ENCODE measurements around the gene RPLP2. TPM values are rescaled to one million over a fixed set of nuclear protein-coding genes. Genes with fewer than 3 reads are reported as not detected.

Gene RPLP2
- total and polyA plus RNA-seq, 2 of the 4 experiments (the other 2 are of a cell fraction) = 59.9 to 1,897 TPM

GRCh38 chr11:803467-803742 lies 6.4 kb upstream of the RPLP2 start:
- Histone ChIP-seq H4K20me1 (ENCODE audit: insufficient read depth, low read length) (no peaks in the 10 kb centered on the region), H4K5ac (ENCODE audit: low read depth, low read length) (no peak overlapping the region), H3K9ac (ENCODE audit: low read depth, low read length) (peak overlapping the region; percentile 23; the same call in 1 of the 2 replicates), H2AK9ac (replicated peaks; ENCODE audit: low read depth, low read length, poor library complexity) (peak overlapping the region; percentile 90), H2AK5ac (ENCODE audit: low read depth, low read length) (peak overlapping the region; percentile 35; the same call in 1 of the 2 replicates), H4K91ac (ENCODE audit: insufficient read depth, low read depth, low read length) (peak overlapping the region; percentile 15; the same call in 1 of the 2 replicates), H2BK120ac (ENCODE audit: low read depth, low read length) (no peak overlapping the region), H3K27ac (ENCODE audit: insufficient read depth, low read length) (no peak overlapping the region), H3K79me1 (ENCODE audit: low read depth in 1 of 2, low read length in 2 of 2) (peaks cover 3 to 36% of the 10 kb centered on the region in 2 experiments; a peak in 3 of 4 replicates), H3K9me1 (ENCODE audit: insufficient read depth, low read length) (no peaks in the 10 kb centered on the region), H3K9me3 (ENCODE audit: control insufficient read depth, insufficient read depth, low read length) (no peaks in the 10 kb centered on the region), H2AFZ (replicated peaks; ENCODE audit: low read length, poor library complexity) (peak overlapping the region; percentile 63), H3K4ac (ENCODE audit: low read depth, low read length) (0 out of 2 replicates have a peak overlapping the region, but pooled peaks have one; percentile 87), H3K36me3 (ENCODE audit: control insufficient read depth, insufficient read depth, low read length) (peaks cover 26% of the 10 kb centered on the region), H3K23ac (ENCODE audit: low read depth, low read length) (no peak overlapping the region), H3K4me2 (ENCODE audit: low read depth, low read length) (peak overlapping the region; percentile 99), H3K56ac (ENCODE audit: extremely low read depth, insufficient read depth, low read length) (no peak overlapping the region), H3K4me1 (ENCODE audit: control insufficient read depth, insufficient read depth, low read length) (peaks cover 16% of the 10 kb centered on the region), H3K18ac (ENCODE audit: low read depth, low read length) (no peak overlapping the region), H4K8ac (ENCODE audit: low read depth in 2 of 2, low read length in 2 of 2) (peak overlapping the region in 1 of 2 experiments; percentile 32; a peak in 1 of 4 replicates), H3K14ac (replicated peaks; ENCODE audit: low read depth, low read length) (peak overlapping the region; percentile 52; the same call in 1 of the 2 replicates), H2BK20ac (ENCODE audit: low read depth, low read length) (no peak overlapping the region), H3K4me3 (ENCODE audit: insufficient read depth, low read depth, low read length) (no peak overlapping the region), H2BK5ac (ENCODE audit: low read depth, low read length, poor library complexity, severe bottlenecking) (peak overlapping the region; percentile 57), H2BK15ac (ENCODE audit: low read depth, low read length) (no peak overlapping the region), H3K27me3 (ENCODE audit: control insufficient read depth, insufficient read depth, low read length) (no peaks in the 10 kb centered on the region)
- ChIA-PET CTCF (no interaction called here), POLR2A (ENCODE audit: unreplicated experiment) (interaction anchor here (0.6 kb wide), 1 partner anchor 38 kb away, joined by 3 read pairs; no protein-coding TSS in a partner anchor)
- intact Hi-C loops (cut with micrococcal nuclease) (no loop called here), dilution Hi-C loops (cut with HindIII; ENCODE audit: low sequenced_read_pairs, unreplicated experiment) (no loop called here), in situ Hi-C loops (cut with MboI; ENCODE audit: low sequenced_read_pairs) (no loop called here)
- no peak for ATAC-seq (ENCODE audit: low read depth)
- WGBS, 2 experiments (ENCODE audit: extremely low coverage in 2 of 2, insufficient read length in 1 of 2) = 100% methylated on average over 1 of the region's 8 CpGs; no CpG with 5 or more reads in 1 of the 2 experiments
- no TSS peak for BruUV-seq (replicated peaks)
- TF ChIP-seq MAFK (IDR thresholded peaks at IDR 0.05; ENCODE audit: low read depth, low read length) (no peak), CHD1 (IDR thresholded peaks at IDR 0.05; ENCODE audit: low read depth, low read length) (no peak), RFX5 (IDR thresholded peaks at IDR 0.05; ENCODE audit: low read depth, low read length) (no peak), CEBPB (IDR thresholded peaks at IDR 0.05; ENCODE audit: low read depth, low read length) (no peak), NFE2L2 (IDR thresholded peaks at IDR 0.05; ENCODE audit: low read depth, low read length) (no peak), FOS (IDR thresholded peaks at IDR 0.05; ENCODE audit: low read depth, low read length) (no peak), POLR2A (IDR thresholded peaks at IDR 0.05; ENCODE audit: low read depth, low read length) (no peak), CTCF (conservative IDR thresholded peaks at IDR 0.05; ENCODE audit: low read depth, low read length) (no peak), RCOR1 (IDR thresholded peaks at IDR 0.05; ENCODE audit: insufficient replicate concordance, low read length) (no peak), SMC3 (IDR thresholded peaks at IDR 0.05; ENCODE audit: low read depth, low read length) (no peak), BHLHE40 (IDR thresholded peaks at IDR 0.05; ENCODE audit: low read depth, low read length) (no peak), MAZ (IDR thresholded peaks at IDR 0.05; ENCODE audit: borderline replicate concordance, low read depth, low read length) (no peak), MXI1 (IDR thresholded peaks at IDR 0.05; ENCODE audit: borderline replicate concordance, low read depth, low read length) (no peak), RAD21 (IDR thresholded peaks at IDR 0.05; ENCODE audit: low read length) (no peak)
- TF ChIP-seq, protein P1, sequence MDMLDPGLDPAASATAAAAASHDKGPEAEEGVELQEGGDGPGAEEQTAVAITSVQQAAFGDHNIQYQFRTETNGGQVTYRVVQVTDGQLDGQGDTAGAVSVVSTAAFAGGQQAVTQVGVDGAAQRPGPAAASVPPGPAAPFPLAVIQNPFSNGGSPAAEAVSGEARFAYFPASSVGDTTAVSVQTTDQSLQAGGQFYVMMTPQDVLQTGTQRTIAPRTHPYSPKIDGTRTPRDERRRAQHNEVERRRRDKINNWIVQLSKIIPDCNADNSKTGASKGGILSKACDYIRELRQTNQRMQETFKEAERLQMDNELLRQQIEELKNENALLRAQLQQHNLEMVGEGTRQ (IDR thresholded peaks at IDR 0.05; ENCODE audit: low read depth, low read length) = no peak
- TF ChIP-seq, protein P2, sequence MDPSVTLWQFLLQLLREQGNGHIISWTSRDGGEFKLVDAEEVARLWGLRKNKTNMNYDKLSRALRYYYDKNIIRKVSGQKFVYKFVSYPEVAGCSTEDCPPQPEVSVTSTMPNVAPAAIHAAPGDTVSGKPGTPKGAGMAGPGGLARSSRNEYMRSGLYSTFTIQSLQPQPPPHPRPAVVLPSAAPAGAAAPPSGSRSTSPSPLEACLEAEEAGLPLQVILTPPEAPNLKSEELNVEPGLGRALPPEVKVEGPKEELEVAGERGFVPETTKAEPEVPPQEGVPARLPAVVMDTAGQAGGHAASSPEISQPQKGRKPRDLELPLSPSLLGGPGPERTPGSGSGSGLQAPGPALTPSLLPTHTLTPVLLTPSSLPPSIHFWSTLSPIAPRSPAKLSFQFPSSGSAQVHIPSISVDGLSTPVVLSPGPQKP (IDR thresholded peaks at IDR 0.05; ENCODE audit: borderline replicate concordance, low read depth, low read length) = no peak
- no peak for DNase-seq
